Endothelial cell of umbilical vein (primary cell): ENCODE results near the gene ADGRD2. TPM values are rescaled to one million over a fixed set of nuclear protein-coding genes. Genes with fewer than 3 reads are reported as not detected.

Source experiments
- BruUV-seq: library from RNA; stranded (reverse); fragments of 400-500 nt; replicated peaks from 2 replicates; lab custom pipeline; 2021; lab: Mats Ljungman, UMichigan
- CTCF ChIA-PET: fragments of 300-600, 350-600 bp; sonication (Branson Sonifier 250); formaldehyde crosslinking; loops from one replicate; lab custom pipeline; 2021; ENCODE audit warnings: antibody characterized with exemption, inconsistent platforms; lab: Charles Lee
- POLR2A ChIA-PET: fragments of 300-600, 350-600 bp; sonication (Branson Sonifier 250); formaldehyde crosslinking; loops from one replicate; lab custom pipeline; 2021; ENCODE audit warnings: antibody characterized with exemption, inconsistent platforms; lab: Charles Lee
- DNase-seq: peaks from one replicate; pipeline ENCODE4 v3.0.0-alpha.2; 2011; ENCODE audit warnings: low read depth, low spot score
- FAIRE-seq: peaks from 2 replicates; lab custom pipeline; 2011; peaks lifted over from hg19 to GRCh38; lab: Jason Lieb, UNC
- H2AFZ ChIP-seq: 2 replicates; pipeline ENCODE4 v1.6.0; 2012; ENCODE audit warnings: low read depth, low read length, control low read depth, inconsistent platforms
- H3K27ac ChIP-seq: 2 replicates; pipeline ENCODE4 v1.5.1; 2011; ENCODE audit warnings: low read depth, mild to moderate bottlenecking, control low read depth, low read length, moderate library complexity; ENCODE audit not compliant: insufficient read depth
- H3K27me3 ChIP-seq, 2 experiments: 2 replicates each; pipeline versions ENCODE4 v1.6.0 to v1.6.1; 2011; ENCODE audit warnings: low read length in 2 of 2, mixed read lengths in 1 of 2; ENCODE audit not compliant: control insufficient read depth in 2 of 2, insufficient read depth in 2 of 2
- H3K36me3 ChIP-seq, 2 experiments: 2 replicates in 1 of 2; 3 replicates in 1 of 2; pipeline ENCODE4 v1.5.1; 2011; ENCODE audit warnings: low read length in 2 of 2, mild to moderate bottlenecking in 1 of 2, moderate library complexity in 1 of 2; ENCODE audit not compliant: control insufficient read depth in 2 of 2, insufficient read depth in 2 of 2; ENCODE audit errors: extremely low read depth in 1 of 2
- H3K4me1 ChIP-seq: 3 replicates; pipeline ENCODE4 v1.5.1; 2011; ENCODE audit warnings: mild to moderate bottlenecking, low read length; ENCODE audit not compliant: control insufficient read depth, insufficient read depth; ENCODE audit errors: extremely low read depth
- H3K4me2 ChIP-seq: 2 replicates; pipeline ENCODE4 v1.6.1; 2011; ENCODE audit warnings: low read length, control low read depth, mixed read lengths; ENCODE audit not compliant: insufficient read depth
- H3K4me3 ChIP-seq, 3 experiments: fragments of 200-600 bp in 1 of 3; sonication (generic), shearing (Covaris generic) in 1 of 3; replicated peaks in 1 of 3; 2 replicates each; pipeline ENCODE4 v1.5.1; 2011 to 2016; ENCODE audit warnings: control low read depth in 3 of 3, low read length in 3 of 3, mild to moderate bottlenecking in 2 of 3, inconsistent platforms in 1 of 3, low read depth in 1 of 3, moderate library complexity in 1 of 3; ENCODE audit not compliant: insufficient read depth in 1 of 3
- H3K79me2 ChIP-seq: 2 replicates; pipeline ENCODE4 v1.6.0; 2012; ENCODE audit warnings: low read length, inconsistent platforms; ENCODE audit not compliant: control insufficient read depth, insufficient read depth
- H3K9ac ChIP-seq: replicated peaks from 2 replicates; pipeline ENCODE3; 2011; ENCODE audit warnings: low read length, control low read depth; ENCODE audit not compliant: insufficient read depth; ENCODE audit errors: extremely low read depth
- H3K9me1 ChIP-seq: replicated peaks from 3 replicates; pipeline ENCODE4 v1.6.0; 2011; ENCODE audit warnings: mild to moderate bottlenecking, low read length; ENCODE audit not compliant: control insufficient read depth, insufficient read depth; ENCODE audit errors: extremely low read depth
- H3K9me3 ChIP-seq: replicated peaks from 2 replicates; pipeline ENCODE4 v1.5.1; 2012; ENCODE audit warnings: low read length, inconsistent platforms; ENCODE audit not compliant: control insufficient read depth, insufficient read depth
- H4K20me1 ChIP-seq: replicated peaks from 2 replicates; pipeline ENCODE3; 2011; ENCODE audit warnings: mild to moderate bottlenecking, low read length; ENCODE audit not compliant: control insufficient read depth, insufficient read depth; ENCODE audit errors: extremely low read depth
- CTCF ChIP-seq, 2 donors: IDR thresholded peaks; 1 replicate in 1 of 2; 2 replicates in 1 of 2; pipeline ENCODE4 v1.5.1; 2011; ENCODE audit warnings: low read length in 2 of 2, mild to moderate bottlenecking in 2 of 2, moderate library complexity in 2 of 2, control low read depth in 1 of 2, inconsistent platforms in 1 of 2, low read depth in 1 of 2; ENCODE audit not compliant: insufficient read depth in 1 of 2; ENCODE audit errors: extremely low read depth in 1 of 2
- FOS ChIP-seq: IDR thresholded peaks from 2 replicates; pipeline ENCODE4 v1.6.1; 2011; ENCODE audit warnings: mild to moderate bottlenecking, low read length, moderate library complexity, borderline replicate concordance; ENCODE audit not compliant: insufficient read depth
- GATA2 ChIP-seq: IDR thresholded peaks from 2 replicates; pipeline ENCODE4 v1.7.0; 2011; ENCODE audit warnings: low read depth, mild to moderate bottlenecking, moderate library complexity, mixed read lengths, low read length; ENCODE audit not compliant: insufficient read length, insufficient read depth
- JUN ChIP-seq: IDR thresholded peaks from 2 replicates; pipeline ENCODE4 v1.6.1; 2011; ENCODE audit warnings: borderline replicate concordance, low read depth; ENCODE audit not compliant: insufficient read length, insufficient read depth
- MAX ChIP-seq: IDR thresholded peaks from 2 replicates; pipeline ENCODE4 v1.6.1; 2011; ENCODE audit not compliant: insufficient read depth, insufficient read length
- POLR2A ChIP-seq: IDR thresholded peaks from 2 replicates; pipeline ENCODE4 v1.6.1; 2012; ENCODE audit warnings: low read depth, mild to moderate bottlenecking, control low read depth, low read length
- POLR2AphosphoS5 ChIP-seq: IDR thresholded peaks from 2 replicates; pipeline ENCODE4 v1.6.1; 2012; ENCODE audit warnings: low read depth, mild to moderate bottlenecking, control low read depth, low read length, moderate library complexity; ENCODE audit not compliant: insufficient read depth
- dilution Hi-C: fragments of 300-500 bp; cut with MboI; formaldehyde crosslinking; loops from one replicate; pipeline ENCODE4 v1.15.0; 2019; ENCODE audit warnings: low sequenced_read_pairs; ENCODE audit not compliant: extremely low pct_ligation_motif_present
- intact Hi-C: fragments of 100-400 bp; cut with micrococcal nuclease; formaldehyde crosslinking; loops from one replicate; pipeline ENCODE4 v1.10.0; 2022
- polyA plus RNA-seq, 4 experiments: library from polyadenylated mRNA; depleted of rRNA in 3 of 4; stranded (reverse) in 3 of 4; unstranded in 1 of 4; fragments of >200 nt; gene quantifications; 2 replicates each; pipeline versions ENCODE4 v1.2.1 to v1.2.3, GENCODE V29; 2011 to 2012; ENCODE audit warnings: missing spikeins in 1 of 4
- total RNA-seq: library from RNA; stranded (reverse); gene quantifications from 2 replicates; pipeline ENCODE4 v1.2.3, GENCODE V29; 2021

ADGRD2 gene
- total and polyA plus RNA-seq, 2 donors (not counting 3 experiments of a cell fraction or from before 2014, with no cell fraction given), result not detected

GRCh38 chr9:124415852-124416484 is 34.3 kb upstream of the ADGRD2 start:
- BruUV-seq, result no TSS peak
- intact Hi-C loops, result loop anchor here (5.0 kb wide), 1 partner anchor 241 kb away; no protein-coding TSS in a partner anchor
- H3K9me1 ChIP-seq, result no peaks in the 10 kb centered on the region
- H3K9ac ChIP-seq, result no peak overlapping the region
- H3K4me1 ChIP-seq, result peaks cover 30% of the 10 kb centered on the region
- no peak for FAIRE-seq
- H2AFZ ChIP-seq, result peak overlapping the region; percentile 49
- no peaks in the 10 kb centered on the region for H3K27me3 ChIP-seq
- no peak overlapping the region for H3K4me2 ChIP-seq
- peaks cover 3 to 22% of the 10 kb centered on the region in 2 experiments for H3K36me3 ChIP-seq
- dilution Hi-C loops, result no loop called here
- H3K4me3 ChIP-seq, result no peak overlapping the region
- H3K9me3 ChIP-seq, result no peaks in the 10 kb centered on the region
- no peak for TF ChIP-seq GATA2
- no peak for TF ChIP-seq POLR2A
- TF ChIP-seq FOS, result no peak
- no peak for DNase-seq
- no peak overlapping the region for H3K27ac ChIP-seq
- CTCF ChIA-PET, result interaction anchor here (0.5 to 0.6 kb wide), 2 partner anchors 24 to 1160 kb away, joined by 3 read pairs; no protein-coding TSS in a partner anchor
- peaks cover 24% of the 10 kb centered on the region for H3K79me2 ChIP-seq
- POLR2A ChIA-PET, result no interaction called here
- H4K20me1 ChIP-seq, result no peaks in the 10 kb centered on the region

- Histone ChIP-seq H4K20me1 (no peaks in the 10 kb centered on the region), H3K9me3 (no peaks in the 10 kb centered on the region), H3K27me3 (peaks cover 4 to 12% of the 10 kb centered on the region in 2 experiments), H3K9me1 (no peaks in the 10 kb centered on the region), H3K9ac (no peak overlapping the region), H3K4me3 (no peak overlapping the region), H3K79me2 (peaks cover 2% of the 10 kb centered on the region), H3K27ac (no peak overlapping the region), H3K4me1 (no peaks in the 10 kb centered on the region), H3K4me2 (no peak overlapping the region), H2AFZ (peak overlapping the region; percentile 45), H3K36me3 (no peaks in the 10 kb centered on the region)
- dilution Hi-C loops (no loop called here), intact Hi-C loops (loop anchor here (1.0 to 5.0 kb wide), 4 partner anchors 27 to 237 kb away; no protein-coding TSS in a partner anchor)
- no peak for TF ChIP-seq CTCF (IDR thresholded peaks at IDR 0.05; ENCODE audit: extremely low read depth in 1 of 2, insufficient read depth in 1 of 2, low read depth in 1 of 2, low read length in 2 of 2)
- TF ChIP-seq JUN, result no peak
- no peak for TF ChIP-seq MAX
- no peak for TF ChIP-seq GATA2
- no peak for TF ChIP-seq FOS
- TF ChIP-seq POLR2AphosphoS5, result no peak
- no peak for TF ChIP-seq POLR2A
- FAIRE-seq (no peak), DNase-seq (no peak)
- ChIA-PET CTCF (interaction anchor here (1.3 to 5.9 kb wide), 6 partner anchors 8 to 345 kb away, joined by 3 to 146 read pairs (median 6); no protein-coding TSS in a partner anchor), POLR2A (interaction anchor here (0.6 kb wide), 1 partner anchor 443 kb away, joined by 3 read pairs; no protein-coding TSS in a partner anchor)
- BruUV-seq, result no TSS peak
Observed at GRCh38 chr9:124419832-124420489, 30.3 kb upstream of the ADGRD2 start.
